HG03521 (cell line): Measurements from ENCODE around the gene MRPL58.
"Not testable (repeated sequence)": the region's sequence is repeated elsewhere in the genome, so short reads cannot be mapped to it uniquely, and the experiment has no call there.

Source experiments
- ATAC-seq: cut with Tn5 transposase; IDR thresholded peaks from one replicate; pipeline ENCODE4 v1.9.1; 2021; ENCODE audit warnings: mild to moderate bottlenecking, moderate library complexity; ENCODE audit not compliant: unreplicated experiment

The MRPL58 gene

GRCh38 chr17:74987418-74987908 lies 25.0 kb upstream of the MRPL58 start, which contains the start of gene CDR2L:
CDR2L (plus strand) TSS chr17:74987632; CDS start chr17:74988044, 412 bp downstream.
- peak; percentile 90 for ATAC-seq

GRCh38 chr17:74987909-74988711 lies 24.4 kb upstream of the MRPL58 start:
- peak; percentile 31 for ATAC-seq

- ATAC-seq, result no peak
These were observed 21.8 kb upstream of the MRPL58 start for GRCh38 chr17:74990581-74991105.

- no peak for ATAC-seq
These were observed 20.2 kb upstream of the MRPL58 start for GRCh38 chr17:74992223-74992622.

GRCh38 chr17:74994440-74994839 lies 18.0 kb upstream of the MRPL58 start:
- no peak for ATAC-seq

- ATAC-seq, result no peak
These were observed 16.6 kb upstream of the MRPL58 start for GRCh38 chr17:74995847-74996246.

- ATAC-seq, result no peak
These were observed 13.7 kb upstream of the MRPL58 start for GRCh38 chr17:74998783-74999182.

- no peak for ATAC-seq
These were observed 12.9 kb upstream of the MRPL58 start for GRCh38 chr17:74999523-74999922.

GRCh38 chr17:75001915-75002843 lies 10.3 kb upstream of the MRPL58 start:
- no peak for ATAC-seq

GRCh38 chr17:75003070-75003956 lies 9.2 kb upstream of the MRPL58 start:
- no peak for ATAC-seq

- ATAC-seq, result no peak
These were observed 8.5 kb upstream of the MRPL58 start for GRCh38 chr17:75003957-75004355.

GRCh38 chr17:75004371-75004770 lies 8.1 kb upstream of the MRPL58 start:
- ATAC-seq, result no peak

GRCh38 chr17:75005291-75005690 lies 7.2 kb upstream of the MRPL58 start:
- ATAC-seq, result no peak

GRCh38 chr17:75006084-75006483 lies 6.4 kb upstream of the MRPL58 start:
- not testable (repeated sequence) for ATAC-seq

GRCh38 chr17:75006653-75007052 lies 5.8 kb upstream of the MRPL58 start:
- ATAC-seq, result no peak

- ATAC-seq, result no peak
These were observed 4.1 kb upstream of the MRPL58 start for GRCh38 chr17:75008373-75008772.

GRCh38 chr17:75009139-75009724 lies 3.2 kb upstream of the MRPL58 start:
- no peak for ATAC-seq

- ATAC-seq, result no peak
These were observed 1.6 kb upstream of the MRPL58 start for GRCh38 chr17:75010683-75011400.

- no peak for ATAC-seq
These were observed 922 bp upstream of the MRPL58 start for GRCh38 chr17:75011401-75012095.
